Kidney epithelial cell (primary cell): ENCODE results near the gene CTNNA3. TPM values are rescaled to one million over a fixed set of nuclear protein-coding genes. Genes with fewer than 3 reads are reported as not detected.

Experiments
- DNase-seq: peaks from one replicate; pipeline ENCODE4 v3.0.0-alpha.2; 2010; ENCODE audit warnings: low read depth
- H3K27me3 ChIP-seq: 2 replicates; pipeline ENCODE4 v1.6.0; 2011; ENCODE audit warnings: low read length; ENCODE audit not compliant: control insufficient read depth, insufficient read depth
- H3K36me3 ChIP-seq: 2 replicates; pipeline ENCODE4 v1.5.1; 2011; ENCODE audit warnings: low read length; ENCODE audit not compliant: control insufficient read depth, insufficient read depth
- H3K4me3 ChIP-seq: 2 replicates; pipeline ENCODE4 v1.5.1; 2011; ENCODE audit warnings: low read depth, mild to moderate bottlenecking, control low read depth, low read length
- total RNA-seq: library from RNA; depleted of rRNA; stranded (reverse); fragments of >200 nt; gene quantifications from 2 replicates; pipeline ENCODE4 v1.2.3, GENCODE V29; 2015
- TF ChIP-seq, protein P1 (sequence below): IDR thresholded peaks from 2 replicates; pipeline ENCODE4 v1.5.1; 2011; ENCODE audit warnings: mild to moderate bottlenecking, moderate library complexity, low read length, control low read depth, inconsistent platforms; ENCODE audit not compliant: insufficient read depth, poor library complexity, severe bottlenecking

The CTNNA3 gene
- total RNA-seq, 1 donor from 2014 or later, result 0.79 TPM

DNA sequence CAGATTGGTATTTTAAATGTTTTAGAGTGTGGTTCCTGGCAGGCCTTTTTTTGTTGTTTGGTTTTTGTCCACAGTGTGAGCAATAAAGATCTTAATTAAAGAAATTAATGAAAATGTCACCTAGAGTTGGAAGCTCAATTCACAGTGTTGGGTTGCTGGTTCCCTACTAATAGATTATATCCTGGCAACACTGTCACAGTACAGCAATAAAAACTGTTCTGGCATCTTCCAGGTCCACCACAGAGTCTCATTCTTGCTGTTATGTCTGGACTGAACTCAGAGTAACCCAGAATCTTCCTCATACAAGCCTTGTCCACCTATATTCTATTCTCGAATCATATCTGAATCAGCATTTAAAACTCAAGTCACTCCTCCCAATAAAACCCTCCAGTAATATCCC, 982.6 kb downstream of the CTNNA3 start:
- Histone ChIP-seq H3K4me3 (no peak overlapping the region), H3K36me3 (no peaks in the 10 kb centered on the region), H3K27me3 (no peaks in the 10 kb centered on the region)
- DNase-seq, result no peak
- TF ChIP-seq, protein P1, sequence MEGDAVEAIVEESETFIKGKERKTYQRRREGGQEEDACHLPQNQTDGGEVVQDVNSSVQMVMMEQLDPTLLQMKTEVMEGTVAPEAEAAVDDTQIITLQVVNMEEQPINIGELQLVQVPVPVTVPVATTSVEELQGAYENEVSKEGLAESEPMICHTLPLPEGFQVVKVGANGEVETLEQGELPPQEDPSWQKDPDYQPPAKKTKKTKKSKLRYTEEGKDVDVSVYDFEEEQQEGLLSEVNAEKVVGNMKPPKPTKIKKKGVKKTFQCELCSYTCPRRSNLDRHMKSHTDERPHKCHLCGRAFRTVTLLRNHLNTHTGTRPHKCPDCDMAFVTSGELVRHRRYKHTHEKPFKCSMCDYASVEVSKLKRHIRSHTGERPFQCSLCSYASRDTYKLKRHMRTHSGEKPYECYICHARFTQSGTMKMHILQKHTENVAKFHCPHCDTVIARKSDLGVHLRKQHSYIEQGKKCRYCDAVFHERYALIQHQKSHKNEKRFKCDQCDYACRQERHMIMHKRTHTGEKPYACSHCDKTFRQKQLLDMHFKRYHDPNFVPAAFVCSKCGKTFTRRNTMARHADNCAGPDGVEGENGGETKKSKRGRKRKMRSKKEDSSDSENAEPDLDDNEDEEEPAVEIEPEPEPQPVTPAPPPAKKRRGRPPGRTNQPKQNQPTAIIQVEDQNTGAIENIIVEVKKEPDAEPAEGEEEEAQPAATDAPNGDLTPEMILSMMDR, result no peak

DNA sequence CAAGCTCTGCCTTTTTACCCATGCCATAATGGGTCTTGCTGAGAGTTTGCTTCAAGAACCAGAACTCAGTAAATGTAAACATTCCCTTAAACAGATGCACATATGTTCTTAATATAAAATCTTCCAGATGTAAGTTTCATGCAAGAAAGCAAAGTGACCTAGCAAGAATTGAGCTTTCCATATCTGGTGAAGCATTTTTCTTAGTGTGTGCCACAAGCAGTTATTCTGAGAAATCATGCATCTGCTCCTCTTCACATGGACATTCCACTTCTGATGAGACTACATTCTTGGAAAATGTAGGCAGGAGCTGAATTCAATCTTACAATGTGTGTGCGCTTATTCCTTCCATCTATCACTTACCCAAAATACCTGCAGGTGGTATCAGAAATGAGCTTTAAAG, 997.9 kb downstream of the CTNNA3 start:
- DNase-seq, result no peak
- Histone ChIP-seq H3K4me3 (no peak overlapping the region), H3K36me3 (no peaks in the 10 kb centered on the region), H3K27me3 (no peaks in the 10 kb centered on the region)
- TF ChIP-seq, protein P1, result no peak

DNA sequence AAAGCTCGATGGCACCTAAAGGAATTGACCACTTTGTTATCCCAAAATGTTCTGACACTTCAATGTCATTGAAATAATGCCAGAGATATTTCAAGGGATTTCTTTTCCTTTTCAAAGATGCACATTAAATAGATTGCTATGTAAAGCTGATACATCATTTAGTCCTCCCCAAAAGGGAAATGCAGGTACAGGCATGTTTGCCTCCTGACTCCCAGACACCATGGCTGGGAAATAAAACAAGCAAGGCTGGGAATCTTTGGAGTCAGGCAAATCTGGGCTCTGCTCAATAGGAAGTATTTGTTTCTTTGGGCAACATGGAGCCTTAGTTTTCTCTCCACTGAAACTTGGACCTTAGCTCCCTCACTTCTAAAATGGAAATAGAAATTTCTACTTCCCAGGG, 1000.9 kb downstream of the CTNNA3 start:
- H3K27me3 ChIP-seq, result no peaks in the 10 kb centered on the region
- no peaks in the 10 kb centered on the region for H3K36me3 ChIP-seq
- TF ChIP-seq, protein P1, result no peak
- no peak overlapping the region for H3K4me3 ChIP-seq
- no peak for DNase-seq

DNA sequence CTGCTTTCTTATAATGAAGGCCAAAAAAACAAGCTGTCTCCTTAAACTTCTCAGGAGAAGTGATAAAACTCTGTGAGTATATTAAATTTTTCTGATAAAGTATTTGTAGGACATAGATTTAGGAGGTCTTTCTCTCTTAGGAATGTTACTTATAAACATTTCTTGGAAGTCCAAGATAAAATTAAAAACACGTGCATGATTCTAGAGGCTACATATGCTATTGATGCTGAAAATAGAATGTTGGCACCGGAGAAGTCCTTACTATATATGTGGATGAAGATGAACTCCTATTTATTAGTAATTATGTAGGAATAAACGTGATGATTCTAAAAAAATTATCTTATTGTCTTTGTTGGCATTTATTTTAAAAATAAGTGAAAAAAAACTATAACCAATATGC, 1011.4 kb downstream of the CTNNA3 start:
- TF ChIP-seq, protein P1, result no peak
- Histone ChIP-seq H3K4me3 (no peak overlapping the region), H3K27me3 (no peaks in the 10 kb centered on the region), H3K36me3 (no peaks in the 10 kb centered on the region)
- no peak for DNase-seq

DNA sequence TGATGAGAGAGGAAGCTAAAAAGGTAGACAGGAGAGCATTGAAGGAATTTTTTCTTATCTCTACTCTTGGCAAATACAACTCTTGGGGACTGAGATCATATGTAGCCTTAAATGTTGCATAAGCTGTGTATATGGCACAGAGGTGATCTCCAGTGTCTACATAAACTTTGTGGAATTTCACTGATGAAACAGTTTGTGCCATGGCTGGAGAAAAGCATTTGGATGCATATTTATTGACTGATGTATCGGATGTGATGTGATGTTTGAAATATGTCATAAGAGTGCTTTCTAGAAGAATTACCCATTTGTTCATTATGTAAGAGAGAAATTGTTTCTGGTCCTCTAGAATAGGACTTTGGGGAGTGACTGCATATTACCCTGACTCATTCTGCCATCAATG, 1015.1 kb downstream of the CTNNA3 start:
- Histone ChIP-seq H3K36me3 (no peaks in the 10 kb centered on the region), H3K27me3 (no peaks in the 10 kb centered on the region), H3K4me3 (no peak overlapping the region)
- TF ChIP-seq, protein P1, result no peak
- no peak for DNase-seq

DNA sequence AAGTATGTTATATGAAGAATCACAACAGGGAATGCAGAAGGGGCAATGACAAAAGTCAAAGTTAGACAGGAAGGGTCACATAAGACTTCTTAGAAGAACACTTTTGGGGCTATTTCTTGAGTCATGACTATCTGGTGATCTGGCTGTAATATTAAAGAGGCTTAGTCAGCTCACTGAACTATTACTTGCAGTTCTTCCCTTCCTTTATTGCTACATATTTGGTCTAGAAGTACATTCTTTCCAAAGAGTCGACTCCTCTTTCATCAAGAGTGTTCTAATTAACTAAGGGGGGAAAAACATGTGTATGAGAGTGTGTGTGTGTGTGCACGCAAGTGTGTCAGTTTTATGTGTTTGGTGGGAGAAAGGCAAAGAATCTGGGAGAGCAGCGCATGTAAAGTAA, 1017.5 kb downstream of the CTNNA3 start:
- TF ChIP-seq, protein P1, result no peak
- Histone ChIP-seq H3K36me3 (no peaks in the 10 kb centered on the region), H3K27me3 (no peaks in the 10 kb centered on the region), H3K4me3 (no peak overlapping the region)
- DNase-seq, result no peak
